HCT116 (cell line): ENCODE data around the gene LSAMP. TPM values are rescaled to one million over a fixed set of nuclear protein-coding genes. Genes with fewer than 3 reads are reported as not detected.

Experiments
- ATAC-seq: fragments of 200-7000 bp; cut with Tn5 transposase; 2 replicates; pipeline ENCODE4 v1.9.1; 2020; ENCODE audit warnings: mild to moderate bottlenecking, moderate library complexity
- BruUV-seq: library from RNA; stranded (reverse); fragments of 400-500 nt; replicated peaks from 2 replicates; lab custom pipeline; 2021; lab: Mats Ljungman, UMichigan
- CTCF ChIA-PET: fragments of 300-600 bp; sonication (Branson Sonifier 250); formaldehyde crosslinking; loops from one replicate; lab custom pipeline; 2021; ENCODE audit warnings: antibody characterized with exemption; lab: Charles Lee
- POLR2A ChIA-PET: fragments of 300-600, 350-600 bp; sonication (Branson Sonifier 250); formaldehyde crosslinking; loops from one replicate; lab custom pipeline; 2021; ENCODE audit warnings: antibody characterized with exemption; lab: Charles Lee
- RAD21 ChIA-PET, 2 experiments: fragments of 300-600 bp; sonication (Branson Sonifier 250); formaldehyde crosslinking; loops; one replicate each; lab custom pipeline; 2023; ENCODE audit warnings: low total read pairs in 2 of 2; ENCODE audit not compliant: uncharacterized antibody in 2 of 2, unreplicated experiment in 2 of 2, low non-redundant PET in 1 of 2; lab: Charles Lee
- DNase-seq: peaks from one replicate; pipeline ENCODE4 v3.0.0-alpha.2; 2010; ENCODE audit warnings: low read depth, low spot score
- H2AFZ ChIP-seq: fragments of 200-600 bp; shearing (Covaris generic), sonication (generic); 2 replicates; pipeline ENCODE4 v1.6.1; 2017; ENCODE audit warnings: low read depth, mixed run types, mixed read lengths, antibody characterized with exemption, low read length; ENCODE audit not compliant: poor library complexity, severe bottlenecking
- H3K27ac ChIP-seq: 2 replicates; pipeline ENCODE4 v1.5.1; 2012; ENCODE audit warnings: low read depth, low read length
- H3K27me3 ChIP-seq: fragments of 200-600 bp; sonication (generic); 2 replicates; pipeline ENCODE4 v1.6.1; 2016; ENCODE audit warnings: mixed run types, low read length, mixed read lengths; ENCODE audit not compliant: insufficient read depth
- H3K36me3 ChIP-seq, 2 experiments: fragments of 200-500 bp in 1 of 2; fragments of 200-600 bp in 1 of 2; sonication (Bioruptor generic) in 1 of 2; sonication (generic) in 1 of 2; 2 replicates each; pipeline versions ENCODE4 v1.5.1 to v1.6.1; 2014 to 2016; ENCODE audit warnings: low read length in 2 of 2, inconsistent platforms in 1 of 2, mixed read lengths in 1 of 2, mixed run types in 1 of 2; ENCODE audit not compliant: insufficient read depth in 2 of 2, control insufficient read depth in 1 of 2
- H3K4me1 ChIP-seq, 2 experiments: fragments of 200-600 bp in 1 of 2; sonication (generic) in 1 of 2; 2 replicates each; pipeline versions ENCODE4 v1.5.1 to v1.6.1; 2012 to 2017; ENCODE audit warnings: low read length in 2 of 2, inconsistent platforms in 1 of 2, mild to moderate bottlenecking in 1 of 2, mixed read lengths in 1 of 2, mixed run types in 1 of 2, moderate library complexity in 1 of 2; ENCODE audit not compliant: insufficient read depth in 2 of 2, control insufficient read depth in 1 of 2
- H3K4me2 ChIP-seq: fragments of 200-600 bp; sonication (generic); 2 replicates; pipeline ENCODE4 v1.6.1; 2017; ENCODE audit warnings: mixed run types, low read length, mixed read lengths
- H3K4me3 ChIP-seq, 2 experiments: fragments of 200-600 bp in 1 of 2; sonication (generic) in 1 of 2; replicated peaks in 1 of 2; 2 replicates each; pipeline ENCODE4 v1.5.1; 2011 to 2016; ENCODE audit warnings: low read length in 2 of 2, control low read depth in 1 of 2, low read depth in 1 of 2, mild to moderate bottlenecking in 1 of 2, mixed read lengths in 1 of 2, mixed run types in 1 of 2
- H3K79me2 ChIP-seq: fragments of 200-600 bp; sonication (generic); 2 replicates; pipeline ENCODE4 v1.6.1; 2017; ENCODE audit warnings: mild to moderate bottlenecking, mixed run types, low read length, moderate library complexity, mixed read lengths; ENCODE audit not compliant: insufficient read depth
- H3K9ac ChIP-seq: fragments of 200-600 bp; sonication (generic); 2 replicates; pipeline ENCODE4 v1.6.1; 2016; ENCODE audit warnings: low read length, mixed read lengths
- H3K9me2 ChIP-seq: fragments of 200-600 bp; sonication (generic), shearing (Covaris generic); 2 replicates; pipeline ENCODE4 v1.6.1; 2017; ENCODE audit warnings: mixed run types, mild to moderate bottlenecking, moderate library complexity; ENCODE audit not compliant: insufficient read depth
- H3K9me3 ChIP-seq, 2 experiments: fragments of 200-500 bp in 1 of 2; fragments of 200-600 bp in 1 of 2; sonication (Bioruptor generic) in 1 of 2; sonication (generic) in 1 of 2; 2 replicates each; pipeline ENCODE4 v1.6.1; 2014 to 2017; ENCODE audit warnings: low read length in 2 of 2, mixed read lengths in 2 of 2, inconsistent platforms in 1 of 2, low read depth in 1 of 2, mild to moderate bottlenecking in 1 of 2, mixed run types in 1 of 2, moderate library complexity in 1 of 2; ENCODE audit not compliant: control insufficient read depth in 1 of 2, insufficient read depth in 1 of 2
- H4K20me1 ChIP-seq: fragments of 200-600 bp; sonication (generic), shearing (Covaris generic); 2 replicates; pipeline ENCODE4 v1.6.1; 2017; ENCODE audit warnings: mixed run types, mild to moderate bottlenecking, moderate library complexity; ENCODE audit not compliant: insufficient read depth
- ATF3 ChIP-seq: IDR thresholded peaks from 2 replicates; pipeline ENCODE4 v1.6.1; 2012
- CEBPB ChIP-seq: IDR thresholded peaks from 2 replicates; pipeline ENCODE4 v1.6.1; 2012; ENCODE audit warnings: low read depth
- CTCF ChIP-seq, 3 experiments: fragments of 200-600 bp in 1 of 3; sonication (generic) in 1 of 3; IDR thresholded peaks in 2 of 3; conservative IDR thresholded peaks in 1 of 3; 2 replicates each; pipeline ENCODE4 v1.5.1; 2012 to 2017; ENCODE audit warnings: low read depth in 2 of 3, low read length in 2 of 3, antibody characterized with exemption in 1 of 3, borderline replicate concordance in 1 of 3, control low read depth in 1 of 3, mild to moderate bottlenecking in 1 of 3, mixed read lengths in 1 of 3, mixed run types in 1 of 3, moderate library complexity in 1 of 3; ENCODE audit not compliant: insufficient read depth in 1 of 3
- EGR1 ChIP-seq: IDR thresholded peaks from 2 replicates; pipeline ENCODE4 v1.6.1; 2012; ENCODE audit warnings: low read depth
- ELF1 ChIP-seq: IDR thresholded peaks from 2 replicates; pipeline ENCODE4 v1.6.1; 2012; ENCODE audit warnings: low read depth, borderline replicate concordance
- EZH2 ChIP-seq: fragments of 200-600 bp; sonication (generic); IDR thresholded peaks from 2 replicates; pipeline ENCODE4 v1.6.1; 2017; ENCODE audit warnings: antibody characterized with exemption, mixed run types
- EZH2phosphoT487 ChIP-seq: fragments of 200-600 bp; IDR thresholded peaks from 2 replicates; pipeline ENCODE4 v1.6.1; 2018; ENCODE audit warnings: antibody characterized with exemption, borderline replicate concordance
- FOSL1 ChIP-seq: IDR thresholded peaks from 2 replicates; pipeline ENCODE4 v1.6.1; 2012; ENCODE audit warnings: low read depth
- JUND ChIP-seq: IDR thresholded peaks from 2 replicates; pipeline ENCODE4 v1.6.1; 2012
- MAX ChIP-seq: IDR thresholded peaks from 2 replicates; pipeline ENCODE4 v1.6.1; 2012
- POLR2A ChIP-seq: IDR thresholded peaks from 2 replicates; pipeline ENCODE4 v1.7.0; 2011; ENCODE audit warnings: borderline replicate concordance; ENCODE audit not compliant: insufficient read depth, insufficient read length; ENCODE audit errors: extremely low read depth
- POLR2AphosphoS5 ChIP-seq: IDR thresholded peaks from 2 replicates; pipeline ENCODE4 v1.6.1; 2011; ENCODE audit warnings: mild to moderate bottlenecking, low read depth, low read length, moderate library complexity
- RAD21 ChIP-seq: IDR thresholded peaks from 2 replicates; pipeline ENCODE4 v1.6.1; 2012; ENCODE audit warnings: low read depth, mild to moderate bottlenecking
- REST ChIP-seq: IDR thresholded peaks from 2 replicates; pipeline ENCODE4 v1.6.1; 2012; ENCODE audit warnings: low read depth
- SP1 ChIP-seq: IDR thresholded peaks from 2 replicates; pipeline ENCODE4 v1.6.1; 2012; ENCODE audit warnings: low read depth
- TCF7L2 ChIP-seq: IDR thresholded peaks from 2 replicates; pipeline ENCODE4 v1.7.0; 2011; ENCODE audit warnings: borderline replicate concordance, inconsistent platforms; ENCODE audit not compliant: insufficient read depth, insufficient read length; ENCODE audit errors: extremely low read depth
- YY1 ChIP-seq: IDR thresholded peaks from 2 replicates; pipeline ENCODE4 v1.6.1; 2011; ENCODE audit warnings: low read length, low read depth, moderate library complexity, mild to moderate bottlenecking; ENCODE audit not compliant: insufficient replicate concordance; ENCODE audit errors: extremely low read depth
- ZBTB33 ChIP-seq: IDR thresholded peaks from 2 replicates; pipeline ENCODE4 v1.6.1; 2011; ENCODE audit warnings: mild to moderate bottlenecking, low read length, moderate library complexity; ENCODE audit not compliant: insufficient replicate concordance; ENCODE audit errors: extremely low read depth
- ZNF274 ChIP-seq: fragments of 200-500 bp; sonication (Bioruptor generic); IDR thresholded peaks from 2 replicates; pipeline ENCODE4 v1.6.1; 2014; ENCODE audit warnings: mild to moderate bottlenecking, low read depth, low read length, inconsistent platforms
- intact Hi-C: fragments of 100-400 bp; cut with micrococcal nuclease; formaldehyde crosslinking; loops from 2 replicates; pipeline ENCODE4 v1.10.0; 2022
- total RNA-seq: library from RNA; stranded (reverse); gene quantifications from one replicate; pipeline ENCODE4 v1.2.1, GENCODE V29; 2021; ENCODE audit not compliant: unreplicated experiment

The LSAMP gene
- total RNA-seq, 1 experiment from 2014 or later: 0.25 TPM

GRCh38 chr3:115819785-115820384 lies 625.4 kb downstream of the LSAMP start:
- CTCF ChIA-PET: interaction anchor here (0.7 to 1.8 kb wide), 3 partner anchors 126 to 728 kb away, joined by 3 to 5 read pairs (median 5); no protein-coding TSS in a partner anchor
- Histone ChIP-seq H3K9me3 (no peaks in the 10 kb centered on the region), H3K4me2 (no peak overlapping the region), H3K9ac (no peak overlapping the region), H3K27me3 (no peaks in the 10 kb centered on the region), H3K36me3 (no peaks in the 10 kb centered on the region), H3K79me2 (no peaks in the 10 kb centered on the region), H4K20me1 (no peaks in the 10 kb centered on the region), H3K9me2 (no peaks in the 10 kb centered on the region), H2AFZ (peak overlapping the region; percentile 89), H3K4me3 (no peak overlapping the region), H3K4me1 (no peaks in the 10 kb centered on the region), H3K27ac (no peak overlapping the region)
- RAD21 ChIA-PET: no interaction called here
- ATAC-seq (peak; percentile 86), DNase-seq (peak; percentile 68)
- BruUV-seq: no TSS peak
- POLR2A ChIA-PET: no interaction called here
- intact Hi-C loops: loop anchor here (10.0 kb wide), 1 partner anchor 1665 kb away; no protein-coding TSS in a partner anchor
- TF ChIP-seq RAD21 (peak; percentile 92), ZBTB33 (no peak), EZH2phosphoT487 (no peak), ATF3 (no peak; the same call in 1 of the 2 replicates), POLR2AphosphoS5 (no peak), SP1 (peak; percentile 24; the same call in 1 of the 2 replicates), POLR2A (no peak), EZH2 (no peak), CTCF (IDR thresholded peaks at IDR 0.05 in 2 of 3, conservative IDR thresholded peaks at IDR 0.05 in 1 of 3; ENCODE audit: borderline replicate concordance in 1 of 3, insufficient read depth in 1 of 3, low read depth in 2 of 3, low read length in 2 of 3) (peak; percentile 95 to 100 (median 100)), FOSL1 (peak; percentile 19; the same call in 1 of the 2 replicates), EGR1 (no peak), REST (no peak), JUND (peak; percentile 31; the same call in 1 of the 2 replicates), CEBPB (peak; percentile 27; the same call in 1 of the 2 replicates), ZNF274 (no peak), YY1 (peak; percentile 21), ELF1 (no peak), MAX (peak; percentile 59), TCF7L2 (no peak)
